ENCODE results near the gene CARM1. TPM values are rescaled to one million over a fixed set of nuclear protein-coding genes. Genes with fewer than 3 reads are reported as not detected.
"Not testable (repeated sequence)": the region's sequence is repeated elsewhere in the genome, so short reads cannot be mapped to it uniquely, and the experiment has no call there.

The CARM1 gene
- total RNA-seq, 1 experiment from 2014 or later: 30.0 TPM

GRCh38 chr19:10927730-10928562 lies 56.6 kb downstream of the CARM1 start:
- DNase-seq (ENCODE audit: extremely low read depth, low read depth): no peak

DNA sequence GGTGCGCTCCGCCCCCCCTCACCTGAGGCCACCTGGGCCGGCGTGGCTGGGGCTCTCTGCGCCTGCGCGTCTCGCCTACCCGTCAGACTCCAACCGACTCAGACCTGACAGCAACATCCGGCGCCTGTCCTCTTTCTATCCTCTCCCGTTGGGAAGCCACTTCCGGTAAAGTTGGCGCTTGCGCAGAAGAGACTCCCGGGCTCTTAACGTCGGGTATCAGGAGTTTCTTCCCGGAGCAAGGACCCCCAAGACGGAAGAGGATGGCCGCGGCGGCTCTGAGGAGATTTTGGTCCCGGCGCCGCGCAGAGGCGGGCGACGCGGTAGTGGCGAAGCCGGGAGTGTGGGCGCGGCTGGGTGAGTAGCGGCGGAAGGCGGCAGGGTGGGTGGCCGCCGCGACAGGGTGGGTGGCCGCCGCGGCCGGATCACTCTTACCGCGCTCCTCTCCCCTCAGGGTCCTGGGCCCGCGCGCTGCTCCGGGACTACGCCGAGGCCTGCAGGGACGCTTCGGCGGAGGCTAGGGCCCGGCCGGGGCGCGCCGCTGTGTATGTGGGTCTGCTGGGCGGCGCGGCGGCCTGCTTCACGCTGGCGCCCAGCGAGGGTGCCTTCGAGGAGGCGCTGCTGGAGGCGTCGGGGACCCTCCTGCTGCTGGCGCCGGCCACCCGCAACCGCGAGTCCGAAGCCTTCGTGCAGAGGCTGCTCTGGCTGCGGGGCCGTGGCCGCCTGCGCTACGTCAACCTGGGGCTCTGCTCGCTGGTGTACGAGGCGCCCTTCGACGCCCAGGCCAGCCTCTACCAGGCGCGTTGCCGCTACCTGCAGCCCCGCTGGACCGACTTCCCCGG lies 57.4 kb downstream of the CARM1 start, which contains the start of the genes TIMM29 and YIPF2:
TSS of gene TIMM29 (plus strand) at position 249 of the 839 bp plus-strand sequence. CDS start at position 261, 12 bp downstream.
TSS of gene YIPF2 (minus strand) at position 77 of the 839 bp plus-strand sequence. CDS start 229 bp downstream, outside the sequence.
- peak; percentile 97 for DNase-seq (ENCODE audit: extremely low read depth, low read depth)

GRCh38 chr19:10929402-10929794 lies 58.0 kb downstream of the CARM1 start:
- no peak for DNase-seq (ENCODE audit: extremely low read depth, low read depth)

DNA sequence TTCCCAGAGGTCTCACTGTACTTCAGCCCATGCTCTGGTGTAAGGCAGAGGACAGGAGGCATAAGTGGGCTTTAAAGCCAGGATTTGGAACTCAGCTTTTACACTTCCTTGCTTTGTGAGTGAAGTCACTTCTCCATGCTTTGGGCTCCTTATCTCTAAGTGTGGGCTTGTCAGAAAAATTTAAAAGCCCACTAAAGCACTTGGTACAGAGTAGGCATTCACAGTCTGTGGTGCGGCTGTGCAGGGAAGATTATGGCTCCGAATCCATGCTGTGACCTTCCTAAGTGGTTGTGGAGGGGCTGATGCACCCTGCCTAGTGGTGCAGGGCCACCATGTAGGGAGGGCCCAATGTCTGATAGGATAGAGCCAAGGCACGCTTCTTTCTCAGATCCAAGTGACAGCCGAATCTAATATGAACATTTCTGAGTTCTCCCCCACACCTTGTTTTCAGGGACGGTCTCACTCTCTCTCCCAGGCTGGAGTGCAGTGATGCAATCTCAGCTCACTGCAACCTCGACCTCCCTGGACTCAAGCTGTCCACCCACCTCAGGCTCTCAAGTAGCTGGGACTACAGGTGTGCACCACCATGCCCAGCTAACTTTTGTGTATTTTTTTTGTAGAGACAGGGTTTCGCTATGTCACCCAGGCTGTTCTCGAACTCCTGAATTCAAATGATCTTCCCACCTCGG lies 64.2 kb downstream of the CARM1 start:
- DNase-seq (ENCODE audit: extremely low read depth, low read depth): no peak

GRCh38 chr19:10936661-10937084 lies 65.3 kb downstream of the CARM1 start:
- peak; percentile 62 for DNase-seq (ENCODE audit: extremely low read depth, low read depth)

DNA sequence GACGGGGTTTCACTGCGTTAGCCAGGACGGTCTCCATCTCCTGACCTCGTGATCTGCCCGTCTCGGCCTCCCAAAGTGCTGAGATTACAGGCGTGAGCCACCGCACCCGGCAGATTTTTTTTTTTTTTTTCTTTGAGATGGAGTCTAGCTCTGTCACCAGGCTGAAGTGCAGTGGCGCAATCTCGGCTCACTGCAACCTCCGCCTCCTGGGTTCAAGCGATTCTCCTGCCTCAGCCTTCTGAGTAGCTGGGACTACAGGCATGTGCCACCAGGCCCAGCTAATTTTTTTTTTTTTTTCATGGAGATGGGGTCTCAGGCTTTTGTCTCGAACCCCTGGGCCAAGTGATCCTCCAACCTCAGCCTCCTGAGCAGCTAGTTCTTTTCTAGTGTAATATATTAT lies 70.3 kb downstream of the CARM1 start:
- DNase-seq (ENCODE audit: extremely low read depth, low read depth): not testable (repeated sequence)

- not testable (repeated sequence) for DNase-seq (ENCODE audit: extremely low read depth, low read depth)
These were observed 72.1 kb downstream of the CARM1 start for GRCh38 chr19:10943412-10943811.

- no peak for DNase-seq (ENCODE audit: extremely low read depth, low read depth)
These were observed 73.9 kb downstream of the CARM1 start for GRCh38 chr19:10945264-10945663.

DNA sequence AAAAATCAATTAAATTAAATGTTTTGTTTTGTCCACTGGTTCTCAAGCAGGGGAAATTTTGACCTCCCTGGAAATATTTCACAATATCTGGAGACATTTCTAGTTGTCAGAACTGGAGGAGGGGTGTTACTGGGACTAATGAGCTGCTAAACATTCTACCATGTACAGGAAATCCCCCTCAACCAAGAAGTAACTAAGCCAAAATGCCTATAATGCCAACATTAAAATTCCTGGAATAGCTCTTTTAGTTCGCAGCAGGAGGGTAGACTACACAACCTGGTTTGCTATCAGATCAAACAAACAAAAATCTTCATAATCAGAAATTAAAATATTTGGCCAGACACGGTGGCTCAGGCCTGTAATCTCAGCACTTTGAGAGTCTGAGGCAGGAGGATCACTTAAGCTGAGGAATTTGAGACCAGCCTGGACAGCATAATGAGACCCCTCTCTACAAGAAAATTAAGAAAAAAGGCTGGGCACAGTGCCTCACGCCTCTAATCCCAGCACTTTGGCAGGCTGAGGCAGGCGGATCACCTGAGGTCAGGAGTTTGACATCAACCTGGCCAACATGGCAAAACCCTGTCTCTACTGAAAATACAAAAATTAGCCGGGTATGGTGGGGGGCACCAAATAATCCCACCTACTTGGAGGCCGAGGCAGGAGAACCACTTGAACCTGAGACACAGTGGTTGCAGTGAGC lies 75.8 kb downstream of the CARM1 start:
- no peak for DNase-seq (ENCODE audit: extremely low read depth, low read depth)

DNA sequence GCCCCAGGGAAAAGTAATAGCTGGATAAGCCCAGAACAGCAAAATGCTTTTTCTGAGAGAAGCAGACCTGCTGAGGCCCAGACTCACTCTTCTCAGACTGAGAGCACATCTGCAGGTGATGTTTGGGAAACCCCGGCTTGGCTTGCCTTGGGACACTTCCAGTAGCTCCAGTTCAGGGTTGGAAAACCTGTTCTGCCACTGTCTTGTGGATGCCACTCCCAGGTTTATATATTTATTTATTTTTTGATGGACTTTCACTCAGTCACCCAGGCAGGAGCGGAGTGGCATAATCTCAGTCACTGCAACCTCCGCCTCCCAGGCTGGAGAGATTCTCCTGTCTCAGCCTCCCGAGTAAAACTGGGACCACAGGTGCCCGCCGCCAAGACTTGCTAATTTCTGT lies 81.5 kb downstream of the CARM1 start:
- no peak for DNase-seq (ENCODE audit: extremely low read depth, low read depth)

GRCh38 chr19:10959277-10959968 lies 88.1 kb downstream of the CARM1 start:
- not testable (repeated sequence) for DNase-seq (ENCODE audit: extremely low read depth, low read depth)

GRCh38 chr19:10960314-10961072 lies 89.1 kb downstream of the CARM1 start, which contains the start of gene SMARCA4:
TSS of gene SMARCA4 (plus strand) at chr19:10961030. CDS start at chr19:10984152, 23,122 bp downstream.
- DNase-seq (ENCODE audit: extremely low read depth, low read depth): peak; percentile 89

- no peak for DNase-seq (ENCODE audit: extremely low read depth, low read depth)
These were observed 89.9 kb downstream of the CARM1 start for GRCh38 chr19:10961073-10961860.

GRCh38 chr19:10962863-10963262 lies 91.5 kb downstream of the CARM1 start:
- DNase-seq (ENCODE audit: extremely low read depth, low read depth): no peak

GRCh38 chr19:10963865-10964264 lies 92.5 kb downstream of the CARM1 start:
- DNase-seq (ENCODE audit: extremely low read depth, low read depth): no peak

- DNase-seq (ENCODE audit: extremely low read depth, low read depth): no peak
These were observed 93.5 kb downstream of the CARM1 start for GRCh38 chr19:10964903-10965302.

GRCh38 chr19:10965398-10965797 lies 94.0 kb downstream of the CARM1 start:
- DNase-seq (ENCODE audit: extremely low read depth, low read depth): no peak

GRCh38 chr19:10966809-10967208 lies 95.5 kb downstream of the CARM1 start:
- DNase-seq (ENCODE audit: extremely low read depth, low read depth): no peak

All from NCI-H460 (cell line).